H9 (cell line): Measurements from ENCODE around the gene TMEM109. TPM values are rescaled to one million over a fixed set of nuclear protein-coding genes. Genes with fewer than 3 reads are reported as not detected.

ENCODE experiments used
- DNase-seq: peaks from one replicate; pipeline ENCODE4 v3.0.0-alpha.2; 2017
- H2AFZ ChIP-seq: one replicate; pipeline ENCODE4 v1.6.1; 2013; ENCODE audit warnings: mild to moderate bottlenecking, low read length, control low read depth, moderate library complexity
- H2AK5ac ChIP-seq: 2 replicates; pipeline ENCODE4 v1.6.1; 2013; ENCODE audit warnings: low read length, control low read depth, mixed read lengths; ENCODE audit not compliant: insufficient read length
- H2BK120ac ChIP-seq: one replicate; pipeline ENCODE4 v1.6.1; 2013; ENCODE audit warnings: low read depth, mild to moderate bottlenecking, low read length, control low read depth, inconsistent platforms; ENCODE audit not compliant: poor library complexity, severe bottlenecking
- H2BK12ac ChIP-seq: 2 replicates; pipeline ENCODE4 v1.6.1; 2013; ENCODE audit warnings: low read length, control low read depth, mixed read lengths, low read depth; ENCODE audit not compliant: insufficient read length
- H2BK15ac ChIP-seq: 2 replicates; pipeline ENCODE4 v1.6.1; 2013; ENCODE audit warnings: low read depth, low read length, control low read depth
- H2BK20ac ChIP-seq: one replicate; pipeline ENCODE4 v1.6.1; 2013; ENCODE audit warnings: low read depth, mild to moderate bottlenecking, low read length, control low read depth, inconsistent platforms; ENCODE audit not compliant: poor library complexity, severe bottlenecking
- H2BK5ac ChIP-seq: 2 replicates; pipeline ENCODE4 v1.6.1; 2013; ENCODE audit warnings: low read length, control low read depth, mixed read lengths; ENCODE audit not compliant: insufficient read length
- H3K14ac ChIP-seq: 2 replicates; pipeline ENCODE4 v1.6.1; 2013; ENCODE audit warnings: low read length, control low read depth; ENCODE audit not compliant: insufficient read depth
- H3K18ac ChIP-seq: 2 replicates; pipeline ENCODE4 v1.6.1; 2013; ENCODE audit warnings: low read depth, mild to moderate bottlenecking, mixed read lengths, low read length, control low read depth; ENCODE audit not compliant: insufficient read length
- H3K23ac ChIP-seq: 2 replicates; pipeline ENCODE4 v1.6.1; 2013; ENCODE audit warnings: low read length, control low read depth, mixed read lengths, low read depth; ENCODE audit not compliant: insufficient read length
- H3K23me2 ChIP-seq: 2 replicates; pipeline ENCODE4 v1.6.1; 2013; ENCODE audit warnings: low read depth, mild to moderate bottlenecking, mixed read lengths, low read length, control low read depth; ENCODE audit not compliant: insufficient read length, poor library complexity, severe bottlenecking
- H3K27ac ChIP-seq: 2 replicates; pipeline ENCODE4 v1.5.1; 2013; ENCODE audit warnings: low read length, control low read depth, mixed read lengths, low read depth; ENCODE audit not compliant: insufficient read length
- H3K27me3 ChIP-seq: 2 replicates; pipeline ENCODE4 v1.6.1; 2013; ENCODE audit warnings: low read length, control low read depth, inconsistent platforms; ENCODE audit not compliant: insufficient read depth
- H3K4ac ChIP-seq: 2 replicates; pipeline ENCODE4 v1.6.1; 2013; ENCODE audit warnings: low read depth, mild to moderate bottlenecking, control low read depth, inconsistent platforms, low read length, moderate library complexity
- H3K4me1 ChIP-seq: 2 replicates; pipeline ENCODE4 v1.6.1; 2013; ENCODE audit warnings: low read length, control low read depth, inconsistent platforms; ENCODE audit not compliant: insufficient read depth
- H3K4me2 ChIP-seq: 2 replicates; pipeline ENCODE4 v1.6.1; 2013; ENCODE audit warnings: low read length, control low read depth, mixed read lengths; ENCODE audit not compliant: insufficient read length, insufficient read depth
- H3K56ac ChIP-seq: 2 replicates; pipeline ENCODE4 v1.6.1; 2013; ENCODE audit warnings: low read depth, mild to moderate bottlenecking, mixed read lengths, low read length, control low read depth; ENCODE audit not compliant: insufficient read length
- H3K79me1 ChIP-seq: 2 replicates; pipeline ENCODE4 v1.6.1; 2013; ENCODE audit warnings: low read depth, mild to moderate bottlenecking, moderate library complexity, low read length, control low read depth, inconsistent platforms; ENCODE audit not compliant: insufficient read depth, poor library complexity, severe bottlenecking
- H3K79me2 ChIP-seq: 2 replicates; pipeline ENCODE4 v1.6.1; 2013; ENCODE audit warnings: low read length, control low read depth, inconsistent platforms; ENCODE audit not compliant: insufficient read depth
- H3K9ac ChIP-seq: 2 replicates; pipeline ENCODE4 v1.6.1; 2013; ENCODE audit warnings: low read length, control low read depth, mixed read lengths; ENCODE audit not compliant: insufficient read length; ENCODE audit errors: extremely low read depth
- H3K9me3 ChIP-seq: one replicate; pipeline ENCODE4 v1.6.1; 2013; ENCODE audit warnings: low read depth, low read length, inconsistent platforms; ENCODE audit not compliant: control insufficient read depth
- H3T11ph ChIP-seq: one replicate; pipeline ENCODE4 v1.6.1; 2013; ENCODE audit warnings: mild to moderate bottlenecking, low read length, control low read depth, inconsistent platforms
- H4K20me1 ChIP-seq: one replicate; pipeline ENCODE4 v1.6.1; 2013; ENCODE audit not compliant: control insufficient read depth, insufficient read length, insufficient read depth
- H4K5ac ChIP-seq: 2 replicates; pipeline ENCODE4 v1.6.1; 2013; ENCODE audit warnings: low read depth, mild to moderate bottlenecking, mixed read lengths, low read length, control low read depth; ENCODE audit not compliant: insufficient read length
- H4K8ac ChIP-seq: replicated peaks from 2 replicates; pipeline ENCODE4 v1.6.1; 2013; ENCODE audit warnings: low read length, control low read depth, mixed read lengths, low read depth; ENCODE audit not compliant: insufficient read length
- H4K91ac ChIP-seq: 2 replicates; pipeline ENCODE4 v1.6.1; 2013; ENCODE audit warnings: low read depth, mild to moderate bottlenecking, moderate library complexity, mixed read lengths, low read length, control low read depth; ENCODE audit not compliant: insufficient read length
- H3K27ac Mint-ChIP-seq, 3 experiments: 2 replicates in 2 of 3; 3 replicates in 1 of 3; pipeline ENCODE4 v1.8.0; 2020 to 2021; ENCODE audit warnings: mixed read lengths in 3 of 3, mild to moderate bottlenecking in 1 of 3, moderate library complexity in 1 of 3
- H3K27me3 Mint-ChIP-seq: 2 replicates; pipeline ENCODE4 v1.8.0; 2021; ENCODE audit warnings: low read depth, mild to moderate bottlenecking, moderate library complexity, mixed read lengths
- H3K36me3 Mint-ChIP-seq, 3 experiments: 2 replicates in 2 of 3; 3 replicates in 1 of 3; pipeline ENCODE4 v1.8.0; 2020 to 2021; ENCODE audit warnings: low read depth in 3 of 3, mixed read lengths in 3 of 3; ENCODE audit not compliant: insufficient read depth in 1 of 3
- H3K4me1 Mint-ChIP-seq, 2 experiments: 2 replicates each; pipeline ENCODE4 v1.8.0; 2020; ENCODE audit warnings: mixed read lengths in 2 of 2
- H3K4me3 Mint-ChIP-seq, 2 experiments: 2 replicates in 1 of 2; 3 replicates in 1 of 2; pipeline ENCODE4 v1.8.0; 2020 to 2021; ENCODE audit warnings: mild to moderate bottlenecking in 2 of 2, mixed read lengths in 2 of 2, moderate library complexity in 1 of 2
- H3K9me3 Mint-ChIP-seq, 2 experiments: 2 replicates in 1 of 2; 3 replicates in 1 of 2; pipeline ENCODE4 v1.8.0; 2020; ENCODE audit warnings: mild to moderate bottlenecking in 2 of 2, mixed read lengths in 2 of 2, moderate library complexity in 1 of 2
- WGBS: extraction: QIAGEN DNeasy Blood & Tissue Kit; methylation state at CpG from one replicate; pipeline ENCODE4 v1.1.7; 2013; ENCODE audit warnings: missing lambda C conversion rate, low lambda C conversion rate, mixed read lengths; ENCODE audit not compliant: insufficient read length; ENCODE audit errors: extremely low coverage; 5-methylcytosine and 5-hydroxymethylcytosine counted together
- total RNA-seq: library from RNA; stranded (reverse); gene quantifications from 2 replicates; pipeline ENCODE4 v1.2.1, GENCODE V29; 2021
- TF ChIP-seq, protein P1 (sequence below): fragments of 200-600 bp; sonication (generic); conservative IDR thresholded peaks from 3 replicates; pipeline ENCODE4 v1.8.0; 2021; ENCODE audit warnings: antibody characterized with exemption, mild to moderate bottlenecking

TMEM109 gene
- total RNA-seq, 1 experiment from 2014 or later = 38.0 TPM

DNA sequence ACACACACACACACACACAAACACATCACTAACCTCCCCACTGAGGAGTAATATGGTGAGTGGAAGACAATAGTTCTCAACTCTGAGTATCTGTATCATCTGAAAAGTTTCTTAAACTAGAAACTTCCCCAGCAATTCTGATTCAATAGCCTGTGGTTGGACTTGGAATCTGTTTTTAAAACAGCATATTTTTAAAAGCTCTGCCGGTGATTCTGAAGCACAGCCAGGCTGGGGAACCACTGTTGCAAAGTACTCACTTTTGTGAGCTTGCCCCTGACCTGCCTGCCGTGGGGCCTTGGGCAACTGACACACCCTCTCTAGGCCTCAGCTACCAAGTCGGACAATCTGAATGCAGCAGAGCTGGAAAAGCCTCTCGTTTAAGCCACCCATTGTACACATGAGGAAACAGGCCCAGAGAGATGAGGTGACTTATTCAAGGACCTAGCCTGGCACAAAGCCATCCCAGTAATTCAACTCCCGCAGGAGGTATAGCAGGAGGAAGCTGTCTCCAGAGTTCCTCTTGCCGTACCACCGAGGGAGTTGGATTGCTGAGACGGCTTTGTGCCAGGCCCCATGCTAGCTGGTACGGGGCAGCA is 29.1 kb downstream of the TMEM109 start:
- Histone ChIP-seq H3K56ac (no peak overlapping the region), H3K4me2 (no peak overlapping the region), H2BK5ac (no peak overlapping the region), H3K18ac (no peak overlapping the region), H2BK15ac (no peak overlapping the region), H3K4ac (no peak overlapping the region), H3K23ac (no peak overlapping the region), H2BK12ac (no peak overlapping the region), H3K9me3 (no peaks in the 10 kb centered on the region), H2BK20ac (no peak overlapping the region), H4K91ac (no peak overlapping the region), H4K5ac (no peak overlapping the region), H4K8ac (no peak overlapping the region), H3K79me1 (no peaks in the 10 kb centered on the region), H2BK120ac (no peak overlapping the region), H3K27ac (no peak overlapping the region), H2AFZ (no peak overlapping the region), H2AK5ac (no peak overlapping the region), H3K79me2 (no peaks in the 10 kb centered on the region), H4K20me1 (no peaks in the 10 kb centered on the region), H3T11ph (no peak overlapping the region), H3K9ac (no peak overlapping the region), H3K27me3 (no peaks in the 10 kb centered on the region), H3K14ac (no peak overlapping the region), H3K4me1 (no peaks in the 10 kb centered on the region), H3K23me2 (no peaks in the 10 kb centered on the region)
- Mint-ChIP-seq H3K27me3 (peaks cover 4% of the 10 kb centered on the region), H3K4me1 (peaks cover 23 to 24% of the 10 kb centered on the region in 2 experiments), H3K36me3 (peaks cover 0 to 9% (median 2%) of the 10 kb centered on the region in 3 experiments; a peak in 5 of 7 replicates), H3K9me3 (no peaks in the 10 kb centered on the region; a peak in 1 of 5 replicates), H3K4me3 (no peak overlapping the region; a peak in 1 of 5 replicates), H3K27ac (no peak overlapping the region)
- TF ChIP-seq, protein P1, sequence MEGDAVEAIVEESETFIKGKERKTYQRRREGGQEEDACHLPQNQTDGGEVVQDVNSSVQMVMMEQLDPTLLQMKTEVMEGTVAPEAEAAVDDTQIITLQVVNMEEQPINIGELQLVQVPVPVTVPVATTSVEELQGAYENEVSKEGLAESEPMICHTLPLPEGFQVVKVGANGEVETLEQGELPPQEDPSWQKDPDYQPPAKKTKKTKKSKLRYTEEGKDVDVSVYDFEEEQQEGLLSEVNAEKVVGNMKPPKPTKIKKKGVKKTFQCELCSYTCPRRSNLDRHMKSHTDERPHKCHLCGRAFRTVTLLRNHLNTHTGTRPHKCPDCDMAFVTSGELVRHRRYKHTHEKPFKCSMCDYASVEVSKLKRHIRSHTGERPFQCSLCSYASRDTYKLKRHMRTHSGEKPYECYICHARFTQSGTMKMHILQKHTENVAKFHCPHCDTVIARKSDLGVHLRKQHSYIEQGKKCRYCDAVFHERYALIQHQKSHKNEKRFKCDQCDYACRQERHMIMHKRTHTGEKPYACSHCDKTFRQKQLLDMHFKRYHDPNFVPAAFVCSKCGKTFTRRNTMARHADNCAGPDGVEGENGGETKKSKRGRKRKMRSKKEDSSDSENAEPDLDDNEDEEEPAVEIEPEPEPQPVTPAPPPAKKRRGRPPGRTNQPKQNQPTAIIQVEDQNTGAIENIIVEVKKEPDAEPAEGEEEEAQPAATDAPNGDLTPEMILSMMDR = no peak
- WGBS = no CpG with 5 or more reads among the region's 9 CpGs
- DNase-seq = no peak
